ENCODE data around the gene EXOC8. TPM values are rescaled to one million over a fixed set of nuclear protein-coding genes. Genes with fewer than 3 reads are reported as not detected.

The EXOC8 gene
- total RNA-seq, 2 experiments from 2014 or later: 14.8 to 17.4 TPM

DNA sequence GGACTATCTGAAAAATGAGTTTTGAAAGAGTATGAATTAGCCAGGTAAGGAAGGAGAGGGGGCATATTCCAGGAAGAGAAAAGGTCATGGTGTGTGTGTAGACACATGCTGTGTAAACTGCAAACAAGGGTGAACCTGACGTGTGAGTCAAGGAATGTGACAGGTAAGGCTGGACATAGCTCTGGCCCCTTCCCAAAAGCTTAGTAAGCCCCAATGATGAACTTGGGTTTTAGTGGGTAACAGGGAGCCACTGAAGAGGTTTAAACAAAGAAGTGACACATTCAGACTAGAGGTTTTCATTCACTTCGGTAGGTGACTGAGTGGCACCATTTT is 47.7 kb upstream of the EXOC8 start:
- CTCF ChIA-PET (ENCODE audit: unreplicated experiment): no interaction called here
- H3K4me2 ChIP-seq (ENCODE audit: low read length): no peak overlapping the region
- intact Hi-C loops (cut with micrococcal nuclease; ENCODE audit: unreplicated experiment): no loop called here
- no peak overlapping the region for H3K4me3 ChIP-seq (ENCODE audit: low read depth, low read length, poor library complexity, severe bottlenecking)
- H3K9me3 ChIP-seq (ENCODE audit: low read length): no peaks in the 10 kb centered on the region
- H2AFZ ChIP-seq (ENCODE audit: low read length): no peak overlapping the region
- no peak overlapping the region for H3K27ac ChIP-seq (ENCODE audit: low read depth, low read length, poor library complexity, severe bottlenecking)
- H3K9me2 ChIP-seq (ENCODE audit: insufficient read depth, low read length): no peaks in the 10 kb centered on the region
- H4K20me1 ChIP-seq (ENCODE audit: insufficient read depth, low read length): no peaks in the 10 kb centered on the region
- DNase-seq (ENCODE audit: low spot score): no peak
- peaks cover 14% of the 10 kb centered on the region; the same call in 1 of the 2 replicates for H3K79me2 ChIP-seq (ENCODE audit: insufficient read depth, low read depth, low read length)
- BruUV-seq (replicated peaks): no TSS peak
- H3K36me3 ChIP-seq (ENCODE audit: insufficient read depth, low read length): no peaks in the 10 kb centered on the region; the same call in 1 of the 2 replicates
- POLR2A ChIA-PET: interaction anchor here (0.8 kb wide), 1 partner anchor 16 kb away, joined by 3 read pairs; no protein-coding TSS in a partner anchor
- TF ChIP-seq, protein P1, sequence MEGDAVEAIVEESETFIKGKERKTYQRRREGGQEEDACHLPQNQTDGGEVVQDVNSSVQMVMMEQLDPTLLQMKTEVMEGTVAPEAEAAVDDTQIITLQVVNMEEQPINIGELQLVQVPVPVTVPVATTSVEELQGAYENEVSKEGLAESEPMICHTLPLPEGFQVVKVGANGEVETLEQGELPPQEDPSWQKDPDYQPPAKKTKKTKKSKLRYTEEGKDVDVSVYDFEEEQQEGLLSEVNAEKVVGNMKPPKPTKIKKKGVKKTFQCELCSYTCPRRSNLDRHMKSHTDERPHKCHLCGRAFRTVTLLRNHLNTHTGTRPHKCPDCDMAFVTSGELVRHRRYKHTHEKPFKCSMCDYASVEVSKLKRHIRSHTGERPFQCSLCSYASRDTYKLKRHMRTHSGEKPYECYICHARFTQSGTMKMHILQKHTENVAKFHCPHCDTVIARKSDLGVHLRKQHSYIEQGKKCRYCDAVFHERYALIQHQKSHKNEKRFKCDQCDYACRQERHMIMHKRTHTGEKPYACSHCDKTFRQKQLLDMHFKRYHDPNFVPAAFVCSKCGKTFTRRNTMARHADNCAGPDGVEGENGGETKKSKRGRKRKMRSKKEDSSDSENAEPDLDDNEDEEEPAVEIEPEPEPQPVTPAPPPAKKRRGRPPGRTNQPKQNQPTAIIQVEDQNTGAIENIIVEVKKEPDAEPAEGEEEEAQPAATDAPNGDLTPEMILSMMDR (conservative IDR thresholded peaks at IDR 0.05; ENCODE audit: low read length): no peak
- TF ChIP-seq EZH2phosphoT487 (IDR thresholded peaks at IDR 0.05; ENCODE audit: borderline replicate concordance, low read depth, low read length): no peak
- H3K4me1 ChIP-seq (ENCODE audit: insufficient read depth, low read length, poor library complexity, severe bottlenecking): no peaks in the 10 kb centered on the region

DNA sequence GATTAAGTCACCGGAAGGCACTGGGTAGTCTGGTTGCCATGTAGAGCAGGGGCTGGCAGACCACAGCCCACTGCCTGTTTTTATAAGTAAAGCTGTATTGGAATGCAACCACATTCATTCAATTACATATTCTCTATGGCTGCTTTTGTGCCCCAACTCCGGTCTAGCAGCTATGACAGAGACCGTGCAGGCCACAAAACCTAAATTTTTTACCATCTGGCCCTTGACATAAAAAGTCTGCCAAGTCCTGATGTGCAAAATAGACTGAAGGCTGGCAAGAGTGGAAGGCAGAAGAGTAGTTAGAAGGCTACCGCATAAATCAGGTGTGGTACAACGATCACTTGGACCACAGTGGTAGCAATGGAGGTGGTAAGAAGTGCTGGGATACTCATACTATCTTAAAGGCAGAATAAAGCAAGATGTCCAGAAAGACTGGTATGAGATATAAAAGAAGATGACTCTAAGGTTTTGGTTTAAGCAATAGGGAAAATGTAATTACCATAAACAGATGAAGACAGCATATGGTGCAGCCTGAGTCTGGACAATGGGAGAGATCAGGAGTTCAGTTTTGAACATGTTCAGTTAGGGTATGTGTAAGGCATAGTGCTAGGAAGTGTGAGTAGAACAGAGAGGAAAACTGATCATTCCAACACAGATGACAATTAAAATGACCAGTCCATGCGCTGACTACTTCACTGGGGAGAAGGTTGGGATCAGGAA is 47.2 kb upstream of the EXOC8 start:
- TF ChIP-seq, protein P1 (conservative IDR thresholded peaks at IDR 0.05; ENCODE audit: low read length): no peak
- no peak for TF ChIP-seq EZH2phosphoT487 (IDR thresholded peaks at IDR 0.05; ENCODE audit: borderline replicate concordance, low read depth, low read length)
- Histone ChIP-seq H3K9me3 (ENCODE audit: low read length) (no peaks in the 10 kb centered on the region), H3K4me1 (ENCODE audit: insufficient read depth, low read length, poor library complexity, severe bottlenecking) (no peaks in the 10 kb centered on the region), H2AFZ (ENCODE audit: low read length) (no peak overlapping the region), H3K4me2 (ENCODE audit: low read length) (no peak overlapping the region), H3K36me3 (ENCODE audit: insufficient read depth, low read length) (no peaks in the 10 kb centered on the region; the same call in 1 of the 2 replicates), H3K79me2 (ENCODE audit: insufficient read depth, low read depth, low read length) (peaks cover 14% of the 10 kb centered on the region; the same call in 1 of the 2 replicates), H3K4me3 (ENCODE audit: low read depth, low read length, poor library complexity, severe bottlenecking) (no peak overlapping the region), H3K27ac (ENCODE audit: low read depth, low read length, poor library complexity, severe bottlenecking) (no peak overlapping the region), H4K20me1 (ENCODE audit: insufficient read depth, low read length) (no peaks in the 10 kb centered on the region), H3K9me2 (ENCODE audit: insufficient read depth, low read length) (no peaks in the 10 kb centered on the region)
- intact Hi-C loops (cut with micrococcal nuclease; ENCODE audit: unreplicated experiment): no loop called here
- POLR2A ChIA-PET: no interaction called here
- no peak for DNase-seq (ENCODE audit: low spot score)
- CTCF ChIA-PET (ENCODE audit: unreplicated experiment): no interaction called here
- BruUV-seq (replicated peaks): no TSS peak

DNA sequence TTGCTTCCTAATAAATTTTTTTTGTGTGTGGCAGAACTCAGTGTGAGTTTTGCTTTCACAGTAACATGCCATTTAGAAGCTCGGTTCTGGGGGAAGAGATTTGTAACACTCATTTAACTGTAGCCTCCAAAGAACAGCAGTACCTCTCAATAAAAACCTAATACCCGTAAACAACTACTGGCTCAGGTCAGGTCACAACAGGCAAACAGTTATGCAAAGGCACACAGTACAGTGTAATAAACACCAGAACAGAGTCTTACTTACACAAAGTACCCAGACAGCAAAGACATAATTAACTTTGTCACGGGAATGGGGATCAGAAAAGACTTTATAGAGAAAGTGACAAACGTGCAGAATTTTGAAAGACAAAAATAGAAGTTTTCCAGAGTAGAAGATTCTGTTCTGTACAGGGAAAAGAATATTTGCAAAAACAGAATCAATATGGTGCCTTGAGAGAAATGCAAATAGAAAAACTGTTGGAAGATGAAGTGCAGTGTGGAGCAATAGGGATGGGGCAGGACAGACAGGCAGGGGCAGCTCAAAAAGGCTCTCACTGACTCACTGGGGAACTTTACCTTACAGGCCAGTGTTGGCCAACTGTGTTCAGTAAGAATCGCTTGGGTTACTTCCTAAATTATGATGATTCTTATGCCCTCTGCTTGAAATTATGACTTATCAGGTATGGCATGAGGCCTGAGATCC is 45.7 kb upstream of the EXOC8 start:
- intact Hi-C loops (cut with micrococcal nuclease; ENCODE audit: unreplicated experiment): no loop called here
- no TSS peak for BruUV-seq (replicated peaks)
- no peak overlapping the region for H3K4me2 ChIP-seq (ENCODE audit: low read length)
- no peak overlapping the region for H3K4me3 ChIP-seq (ENCODE audit: low read depth, low read length, poor library complexity, severe bottlenecking)
- no peaks in the 10 kb centered on the region for H3K9me2 ChIP-seq (ENCODE audit: insufficient read depth, low read length)
- no peak overlapping the region for H3K27ac ChIP-seq (ENCODE audit: low read depth, low read length, poor library complexity, severe bottlenecking)
- H3K79me2 ChIP-seq (ENCODE audit: insufficient read depth, low read depth, low read length): peaks cover 14% of the 10 kb centered on the region; the same call in 1 of the 2 replicates
- no peaks in the 10 kb centered on the region for H3K4me1 ChIP-seq (ENCODE audit: insufficient read depth, low read length, poor library complexity, severe bottlenecking)
- TF ChIP-seq EZH2phosphoT487 (IDR thresholded peaks at IDR 0.05; ENCODE audit: borderline replicate concordance, low read depth, low read length): no peak
- TF ChIP-seq, protein P1 (conservative IDR thresholded peaks at IDR 0.05; ENCODE audit: low read length): no peak
- no peaks in the 10 kb centered on the region for H4K20me1 ChIP-seq (ENCODE audit: insufficient read depth, low read length)
- H3K36me3 ChIP-seq (ENCODE audit: insufficient read depth, low read length): no peaks in the 10 kb centered on the region
- no peaks in the 10 kb centered on the region for H3K9me3 ChIP-seq (ENCODE audit: low read length)
- CTCF ChIA-PET (ENCODE audit: unreplicated experiment): no interaction called here
- DNase-seq (ENCODE audit: low spot score): no peak
- POLR2A ChIA-PET: interaction anchor here (0.7 kb wide), 2 partner anchors 127 to 978 kb away, joined by 5 to 6 read pairs; no protein-coding TSS in a partner anchor
- H2AFZ ChIP-seq (ENCODE audit: low read length): no peak overlapping the region
